T-helper 2 cell (primary cell): ENCODE data around the gene PRDM15.

Experiments
- DNase-seq, 5 experiments: peaks; one replicate each; pipeline versions ENCODE4 v3.0.0 to v3.0.0-alpha.2; 2012 to 2022

Gene PRDM15

DNA sequence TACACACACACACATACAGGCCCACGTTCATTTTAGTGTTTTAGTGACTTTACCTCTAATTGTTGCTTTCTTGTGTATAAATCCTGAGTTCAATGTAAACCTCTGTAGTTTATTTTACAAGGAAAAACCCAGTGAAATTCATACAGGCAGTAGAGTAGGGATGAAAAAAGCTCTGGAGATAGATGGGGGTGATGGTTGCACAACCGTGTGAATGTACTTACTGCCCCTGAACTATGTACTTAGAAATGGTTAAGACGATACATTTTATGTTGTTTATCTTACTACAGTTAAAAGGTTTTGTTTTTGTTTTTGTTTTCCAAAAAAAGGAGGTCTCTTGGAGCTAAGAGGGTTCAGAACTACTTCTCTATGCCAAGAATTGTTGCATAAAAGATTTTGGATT, 29.7 kb upstream of the PRDM15 start:
- no peak for DNase-seq

GRCh38 chr21:41907496-41908258, 28.5 kb upstream of the PRDM15 start:
- no peak for DNase-seq

GRCh38 chr21:41906770-41907169, 27.6 kb upstream of the PRDM15 start:
- DNase-seq = no peak

GRCh38 chr21:41903559-41904351, 24.6 kb upstream of the PRDM15 start:
- no peak for DNase-seq

- no peak for DNase-seq
Observed at GRCh38 chr21:41902946-41903345, 23.8 kb upstream of the PRDM15 start.

GRCh38 chr21:41901782-41902181, 22.6 kb upstream of the PRDM15 start:
- DNase-seq = no peak

DNA sequence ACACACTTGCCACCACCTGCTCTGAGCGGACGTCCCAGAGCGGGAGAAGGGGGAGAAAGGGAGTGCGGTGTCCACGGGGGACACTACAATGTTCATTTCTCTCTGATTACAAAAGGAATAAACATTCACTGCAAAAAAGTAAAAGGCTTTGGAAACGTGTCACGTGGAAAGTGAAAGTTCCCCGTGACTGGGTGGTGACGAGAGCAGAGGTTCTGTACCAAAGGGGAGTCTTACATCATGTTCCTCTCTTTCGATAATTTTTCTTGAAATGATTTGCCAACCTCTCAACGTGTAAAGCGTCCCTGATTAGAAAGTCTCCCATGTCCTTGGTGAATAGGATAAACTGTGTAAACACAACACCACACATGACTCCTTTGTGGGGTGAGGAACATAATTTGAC, 22.0 kb upstream of the PRDM15 start:
- peak in 1 of 5 experiments; percentile 56 for DNase-seq

DNA sequence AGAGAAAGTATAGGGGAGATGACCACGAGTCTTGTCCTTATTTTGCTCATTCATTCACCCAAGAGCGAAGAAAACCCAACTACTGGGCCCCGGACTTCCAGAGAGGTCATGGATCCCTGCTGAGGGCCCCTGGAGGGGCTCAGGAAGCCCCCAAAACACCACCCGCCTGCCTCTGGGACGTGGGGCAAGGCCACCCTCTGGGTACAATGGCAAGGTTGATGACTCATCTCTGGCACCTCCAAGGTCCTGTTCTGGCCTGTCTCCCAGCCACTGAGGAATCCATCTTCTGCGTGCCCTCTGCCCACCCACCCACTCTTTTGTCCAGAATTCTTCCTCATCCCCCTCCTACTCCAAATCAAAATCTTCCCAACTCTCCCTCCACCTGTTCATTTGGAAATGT, 21.3 kb upstream of the PRDM15 start:
- no peak for DNase-seq

GRCh38 chr21:41899426-41900202, 20.5 kb upstream of the PRDM15 start:
- peak in 2 of 5 experiments; percentile 35 to 78 for DNase-seq

DNA sequence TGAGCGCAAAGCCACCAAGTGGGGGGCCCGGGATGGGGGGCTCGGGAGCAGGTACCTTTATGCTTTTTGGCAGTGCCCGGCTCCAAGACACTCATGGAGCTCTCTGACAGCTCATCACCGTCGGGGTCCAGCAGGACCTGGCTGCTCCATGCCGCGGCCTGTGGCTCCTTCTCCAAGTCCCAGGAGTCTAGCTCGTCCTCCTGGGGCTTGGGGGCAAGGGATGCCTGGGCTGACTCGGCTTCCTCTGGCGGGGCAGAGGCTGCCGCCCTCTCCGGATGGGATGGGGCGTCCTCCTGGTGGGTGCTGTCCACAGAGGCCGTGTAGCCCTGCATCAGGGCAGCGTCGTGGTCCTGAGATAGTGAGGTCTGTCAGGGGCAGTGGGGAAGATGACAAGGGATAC, 19.9 kb upstream of the PRDM15 start:
- no peak for DNase-seq

- DNase-seq = no peak
Observed at GRCh38 chr21:41897700-41898099, 18.6 kb upstream of the PRDM15 start.

DNA sequence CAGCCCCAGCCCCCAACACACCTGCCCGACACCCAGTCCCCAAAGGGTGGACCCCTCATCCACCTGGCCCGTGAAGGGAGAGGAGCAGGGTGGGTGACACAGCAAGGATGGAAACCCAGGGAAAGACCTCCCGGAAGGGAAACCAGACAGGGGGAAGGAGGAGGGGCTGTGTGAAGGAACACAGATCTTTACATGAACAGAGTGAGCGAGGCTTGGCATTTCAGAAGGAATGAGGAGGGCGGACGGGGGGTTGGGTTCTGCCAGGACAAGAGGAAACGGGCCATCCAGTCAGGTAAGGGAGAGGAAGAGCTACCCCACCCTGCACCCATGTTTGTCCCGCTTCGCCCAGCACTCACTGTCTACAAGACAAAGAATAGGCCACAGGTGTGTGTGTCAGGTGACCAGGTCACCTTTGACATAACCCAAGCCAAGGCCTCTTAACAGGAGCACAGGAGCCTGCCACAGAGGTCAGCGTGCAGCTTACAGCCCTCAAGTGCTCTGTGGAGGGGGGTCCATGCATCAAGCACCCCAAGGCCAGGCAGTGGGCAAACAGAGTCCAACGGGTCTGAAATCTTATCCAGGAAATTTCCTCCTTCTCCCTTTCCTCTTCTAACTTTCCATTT, 18.0 kb upstream of the PRDM15 start:
- DNase-seq = no peak

DNA sequence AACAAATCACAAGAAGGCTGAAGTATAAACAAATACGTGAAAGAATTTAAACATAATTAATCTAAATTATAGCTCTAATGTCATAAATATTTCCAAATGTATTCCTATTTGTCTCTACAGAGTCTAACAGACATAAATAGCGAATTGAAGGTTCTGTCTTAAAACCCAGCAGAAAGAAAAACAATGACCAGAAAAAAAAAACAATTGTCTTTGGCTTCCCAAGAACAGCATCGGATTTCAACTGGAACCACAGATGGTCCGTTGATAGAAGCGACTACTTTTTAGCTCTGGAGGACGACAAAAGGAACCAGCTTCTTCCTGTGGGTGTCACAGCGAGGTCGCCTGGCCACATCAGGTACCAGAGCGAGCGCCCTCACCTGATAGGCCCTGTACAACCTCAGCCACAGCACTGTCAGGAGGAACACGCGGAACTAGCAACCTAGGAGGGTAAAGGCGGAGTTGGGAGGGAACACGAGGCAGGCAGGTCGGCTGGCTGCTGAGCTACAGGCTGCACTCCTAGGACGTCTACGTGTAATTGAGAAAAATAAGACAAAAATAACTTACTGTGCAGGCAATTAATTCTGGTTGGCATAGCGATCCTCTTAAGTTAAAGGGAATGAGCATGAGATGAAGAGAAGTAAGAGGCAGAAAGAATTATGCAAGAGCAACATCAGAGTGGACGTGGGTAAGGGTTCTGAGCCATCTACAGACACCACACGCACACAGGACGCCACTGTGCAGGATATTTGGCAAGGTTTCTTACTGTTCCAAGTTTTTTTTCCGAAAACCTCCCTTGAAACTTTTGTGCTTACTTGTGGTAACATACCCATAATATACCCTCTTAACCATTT, 16.7 kb upstream of the PRDM15 start:
- DNase-seq = peak in 3 of 5 experiments; percentile 17 to 73 (median 39)

GRCh38 chr21:41894922-41895557, 15.9 kb upstream of the PRDM15 start:
- no peak for DNase-seq

- no peak for DNase-seq
Observed at GRCh38 chr21:41894511-41894910, 15.4 kb upstream of the PRDM15 start.

- no peak for DNase-seq
Observed at GRCh38 chr21:41892726-41893125, 13.6 kb upstream of the PRDM15 start.

DNA sequence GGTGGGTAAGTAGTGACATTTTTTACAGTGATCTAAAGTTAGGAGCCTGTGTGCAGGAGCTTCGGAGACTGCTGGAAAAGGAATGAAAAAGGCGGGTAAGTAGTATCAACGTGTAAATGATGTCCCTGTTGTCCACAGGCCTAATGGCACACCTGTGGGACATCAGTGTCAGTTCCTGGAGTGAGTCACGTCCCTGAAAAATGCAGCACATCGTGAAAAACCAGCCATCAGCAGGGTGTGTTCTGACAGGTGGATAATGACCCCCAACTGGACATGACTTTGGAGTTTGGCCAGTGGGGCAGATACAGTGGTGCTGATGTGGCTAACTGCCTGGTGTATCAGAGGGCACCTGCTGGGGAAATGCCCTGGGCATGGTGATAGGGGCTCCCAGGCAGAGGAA, 12.0 kb upstream of the PRDM15 start:
- no peak for DNase-seq

GRCh38 chr21:41890355-41890754, 11.2 kb upstream of the PRDM15 start:
- DNase-seq = no peak

DNA sequence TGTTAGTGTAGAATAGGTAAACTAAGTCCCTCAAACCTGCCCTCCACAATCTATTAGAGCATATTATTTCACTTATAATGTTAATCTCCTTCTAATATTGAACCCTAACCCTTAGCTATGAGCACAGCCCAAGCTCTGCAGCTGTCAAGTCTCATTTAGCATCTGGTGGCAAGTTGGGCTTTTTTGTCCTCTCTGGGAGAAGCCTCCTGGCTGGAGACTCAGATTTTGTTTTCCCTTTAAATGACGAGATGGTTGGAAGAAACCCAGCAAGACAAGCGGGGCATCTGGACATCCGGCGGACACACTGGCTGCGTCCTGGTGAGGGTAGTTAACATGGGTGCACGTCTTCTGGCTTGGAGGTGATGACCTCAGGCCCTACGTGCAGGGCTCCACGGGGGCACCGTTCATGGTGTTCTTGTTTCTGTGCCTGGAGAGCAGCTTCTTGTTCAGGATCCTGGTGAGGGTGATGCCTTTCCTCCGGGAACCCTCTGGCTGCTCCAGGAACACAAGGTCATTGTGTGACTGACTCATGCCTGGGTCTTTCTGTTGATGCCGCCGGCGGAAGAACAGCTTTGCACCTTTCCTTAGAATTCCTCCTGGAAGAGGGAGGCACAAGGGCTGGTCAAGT, 9.7 kb upstream of the PRDM15 start:
- no peak for DNase-seq

DNA sequence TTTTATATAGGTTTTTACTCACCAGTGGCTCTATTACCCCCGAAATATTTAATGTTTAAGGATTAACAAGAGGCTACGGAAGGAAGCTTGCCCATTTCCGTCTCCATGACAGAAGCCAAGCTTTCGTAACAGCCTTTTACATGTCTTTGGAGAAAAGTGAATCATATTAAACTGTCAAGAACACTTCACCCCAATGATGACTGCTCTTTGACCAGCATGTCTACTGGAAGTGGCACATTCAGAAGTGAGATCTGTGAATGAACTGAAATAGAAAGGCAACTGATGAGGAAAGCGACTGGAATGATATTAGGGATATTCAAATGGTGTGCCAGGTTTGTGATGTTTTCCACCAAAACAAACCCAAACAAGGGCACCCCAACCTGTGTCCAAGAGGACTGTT, 8.5 kb upstream of the PRDM15 start:
- DNase-seq = no peak

GRCh38 chr21:41886328-41886727, 7.2 kb upstream of the PRDM15 start:
- no peak for DNase-seq
